Thyroid gland (tissue), 4 donors: ENCODE results near the gene ZNF618.

Experiments
- CTCF ChIP-seq, 6 experiments: fragments of 200-600 bp in 3 of 6; fragments of 450-650 bp in 3 of 6; sonication (generic) in 3 of 6; IDR thresholded peaks; one replicate each; pipeline ENCODE4 v1.5.1; 2016 to 2019; ENCODE audit warnings: antibody characterized with exemption in 6 of 6, mild to moderate bottlenecking in 2 of 6, inconsistent platforms in 1 of 6, moderate library complexity in 1 of 6
- POLR2A ChIP-seq, 2 donors: fragments of 450-650 bp; IDR thresholded peaks; one replicate each; pipeline ENCODE4 v1.6.1; 2017; ENCODE audit warnings: antibody characterized with exemption in 2 of 2, mild to moderate bottlenecking in 2 of 2, moderate library complexity in 1 of 2

GRCh38 chr9:114060070-114060469 lies 184.0 kb downstream of the ZNF618 start:
- TF ChIP-seq CTCF (IDR thresholded peaks at IDR 0.05): no peak
- TF ChIP-seq POLR2A (IDR thresholded peaks at IDR 0.05): no peak
